HS-5 (cell line): ENCODE data around the gene ATP2A3.
"Not testable (repeated sequence)": the region's sequence is repeated elsewhere in the genome, so short reads cannot be mapped to it uniquely, and the experiment has no call there.

Experiments
- DNase-seq: peaks from one replicate; pipeline ENCODE4 v3.0.0-alpha.2; 2012; ENCODE audit warnings: low read depth

Gene ATP2A3

GRCh38 chr17:3991699-3992098 lies 27.5 kb upstream of the ATP2A3 start:
- not testable (repeated sequence) for DNase-seq

DNA sequence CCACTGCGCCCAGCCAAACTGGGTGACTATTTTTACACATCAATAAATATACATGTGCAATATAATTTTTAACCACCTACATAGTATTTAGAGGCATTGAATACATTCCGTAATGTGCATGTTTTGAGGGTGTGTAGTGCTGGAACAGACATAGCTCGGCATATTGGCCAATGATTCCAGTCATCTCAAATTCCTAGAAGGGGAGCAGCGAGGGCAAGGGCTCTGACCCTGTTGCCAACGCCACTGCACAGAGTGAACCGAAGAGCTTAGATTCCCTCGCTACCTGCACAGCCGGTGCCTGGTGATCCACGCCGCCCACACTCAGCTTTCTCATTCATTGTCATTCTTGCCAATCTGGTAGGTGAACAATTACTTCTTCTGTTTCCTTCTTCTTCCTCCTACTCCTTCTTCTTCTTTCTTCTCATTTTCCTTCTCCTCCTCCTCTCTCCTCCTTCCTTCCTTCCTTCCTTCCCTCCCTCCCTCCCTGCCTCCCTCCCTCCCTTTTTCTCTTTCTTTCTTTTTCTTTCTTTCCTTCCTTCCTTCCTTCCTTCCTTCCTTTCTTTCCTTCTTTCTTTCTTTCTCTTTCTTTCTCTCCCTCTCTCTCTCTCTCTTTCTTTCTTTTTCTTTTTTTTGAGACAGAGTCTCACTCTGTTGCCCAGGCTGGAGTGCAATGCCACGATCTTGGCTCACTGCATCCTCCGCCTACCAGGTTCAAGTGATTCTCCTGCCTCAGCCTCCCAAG lies 26.3 kb upstream of the ATP2A3 start:
- DNase-seq: no peak

- no peak for DNase-seq
These were observed 25.0 kb upstream of the ATP2A3 start for GRCh38 chr17:3989041-3989886.

DNA sequence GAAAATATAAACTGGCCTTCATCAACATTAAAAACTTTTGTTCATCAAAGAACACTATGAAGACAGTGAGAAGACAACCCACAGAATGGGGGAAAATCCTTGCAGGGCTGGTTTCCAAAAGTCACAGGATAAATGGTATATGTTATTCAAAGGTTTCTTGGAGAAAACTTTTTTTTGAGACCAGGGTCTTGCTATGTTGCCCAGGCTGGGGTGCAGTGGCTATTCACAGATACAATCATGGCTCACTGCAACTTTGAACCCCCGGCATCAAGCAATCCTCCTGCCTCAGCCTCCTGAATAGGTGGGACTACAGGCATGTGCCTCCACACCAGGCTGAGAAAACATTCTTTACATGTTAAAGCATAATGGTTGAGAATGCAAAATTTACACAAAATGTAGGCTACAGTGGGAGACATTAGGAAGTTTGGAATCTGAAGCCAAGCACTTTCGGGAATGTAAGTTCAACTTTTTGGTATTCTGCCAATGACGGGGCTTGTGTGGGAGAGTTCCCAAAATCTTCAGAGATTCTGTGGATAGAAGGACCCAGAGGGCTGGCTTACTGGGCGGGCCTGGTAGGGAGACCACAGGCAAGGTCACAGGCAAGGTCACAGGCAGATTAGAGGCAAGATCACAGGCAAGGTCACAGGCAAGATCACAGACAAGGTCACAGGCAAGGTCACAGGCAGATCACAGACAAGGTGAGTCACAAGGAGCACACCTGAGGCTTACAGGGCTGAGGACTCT lies 24.2 kb upstream of the ATP2A3 start:
- DNase-seq: no peak

GRCh38 chr17:3986939-3987335 lies 22.7 kb upstream of the ATP2A3 start:
- no peak for DNase-seq

GRCh38 chr17:3986270-3986938 lies 22.2 kb upstream of the ATP2A3 start:
- no peak for DNase-seq

DNA sequence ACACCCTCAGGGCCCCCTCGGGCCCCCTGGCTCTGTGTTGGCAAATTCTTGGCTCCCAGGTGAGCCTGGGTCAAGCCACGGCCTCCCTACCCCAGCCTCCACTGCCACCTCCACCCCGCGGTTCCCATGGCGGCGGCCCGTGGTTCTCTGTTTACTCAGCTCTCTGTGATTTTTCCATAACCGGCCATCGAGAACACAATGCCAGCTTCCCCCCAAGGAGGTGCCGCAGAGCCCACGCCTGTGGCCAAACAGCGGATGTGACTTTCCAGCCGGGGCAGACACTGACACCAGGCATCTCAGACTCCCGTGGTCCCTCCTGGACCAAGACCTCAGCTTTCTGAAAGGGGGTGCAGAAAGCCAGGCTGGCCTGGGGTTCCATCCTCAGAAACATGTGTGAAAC lies 21.6 kb upstream of the ATP2A3 start:
- DNase-seq: no peak

- peak; percentile 19 for DNase-seq
These were observed 19.6 kb upstream of the ATP2A3 start for GRCh38 chr17:3983606-3984484.

DNA sequence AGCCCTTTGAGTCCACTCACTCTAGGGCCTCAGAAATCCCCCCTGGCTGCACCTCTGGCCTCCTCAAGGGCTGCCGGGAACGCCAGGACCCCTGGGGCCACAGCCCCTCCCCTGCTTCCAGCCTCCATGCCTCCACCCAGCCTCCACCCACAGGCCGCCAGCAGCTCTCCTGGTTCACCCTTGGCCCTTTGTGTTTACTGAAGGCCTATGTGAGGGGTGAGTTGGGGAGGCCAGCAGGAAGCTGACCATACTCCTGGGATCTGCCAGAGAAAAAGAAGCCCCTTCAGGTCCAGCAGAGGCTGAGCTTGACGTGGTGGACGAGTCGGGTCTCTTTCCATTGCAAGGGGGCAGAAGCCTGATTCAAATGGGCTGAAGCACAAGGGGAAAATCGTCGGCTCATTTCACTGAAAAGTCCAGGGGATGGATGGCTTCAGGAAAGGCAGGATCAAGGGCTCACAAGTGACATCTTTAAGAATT lies 18.3 kb upstream of the ATP2A3 start:
- DNase-seq: no peak

- DNase-seq: no peak
These were observed 17.9 kb upstream of the ATP2A3 start for GRCh38 chr17:3982113-3982512.

DNA sequence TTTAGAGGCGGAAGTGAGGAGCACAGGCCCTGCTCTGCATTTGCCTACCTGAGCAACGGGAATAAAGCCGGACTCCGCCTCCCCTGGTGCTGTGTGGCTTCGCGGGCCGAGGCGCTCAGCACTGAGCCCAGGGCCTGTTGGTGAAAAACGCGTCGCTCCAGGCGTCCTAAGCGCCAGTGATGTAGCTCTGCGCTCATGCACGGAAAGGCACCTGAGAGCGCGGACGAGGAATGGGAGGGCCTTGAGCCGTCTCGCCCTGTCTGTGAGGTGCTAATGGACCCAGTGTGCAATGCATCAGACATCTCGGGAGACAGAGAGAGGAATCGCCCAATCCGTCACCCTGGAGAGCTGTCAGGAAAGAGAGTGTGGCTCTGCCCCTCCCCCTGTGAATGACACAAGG lies 17.2 kb upstream of the ATP2A3 start:
- DNase-seq: no peak

GRCh38 chr17:3980381-3981014 lies 16.3 kb upstream of the ATP2A3 start:
- no peak for DNase-seq

DNA sequence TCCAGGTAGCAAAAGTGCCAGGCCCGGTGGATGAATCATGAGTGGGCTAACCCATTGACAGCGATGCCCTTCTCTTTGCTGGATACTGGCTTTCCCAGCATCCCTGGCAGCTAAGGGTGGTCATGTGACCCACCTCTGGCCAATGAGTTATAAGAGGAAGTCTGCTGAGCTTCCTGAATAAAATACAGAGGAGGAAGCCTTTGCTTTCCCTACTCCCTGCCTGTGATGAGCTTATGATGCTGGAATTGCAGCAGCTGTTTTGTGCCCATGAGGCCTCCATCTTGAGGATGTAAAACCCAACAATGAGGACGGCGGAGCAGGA lies 15.0 kb upstream of the ATP2A3 start:
- no peak for DNase-seq

- DNase-seq: no peak
These were observed 14.4 kb upstream of the ATP2A3 start for GRCh38 chr17:3978421-3979289.

DNA sequence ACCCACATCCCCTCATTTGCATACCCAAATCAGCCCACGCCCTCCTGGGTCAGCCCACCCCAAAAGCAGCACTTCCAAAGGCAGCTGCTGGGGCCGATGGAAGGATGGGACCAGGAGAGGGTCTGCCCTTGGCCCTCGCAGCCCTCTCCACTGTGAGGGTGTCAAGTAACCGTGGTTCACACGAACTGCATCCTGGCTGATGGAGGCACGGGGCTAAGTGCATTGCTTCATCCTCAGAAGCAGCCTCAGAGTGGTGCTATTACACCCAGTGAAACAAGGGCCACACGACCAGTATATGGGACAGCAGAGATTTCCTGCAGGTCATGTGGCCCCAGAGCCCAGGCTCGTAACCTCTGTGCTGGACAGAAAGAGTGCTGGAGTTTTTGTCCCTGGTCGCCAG lies 13.2 kb upstream of the ATP2A3 start:
- DNase-seq: no peak

GRCh38 chr17:3976675-3977171 lies 12.5 kb upstream of the ATP2A3 start:
- DNase-seq: no peak

DNA sequence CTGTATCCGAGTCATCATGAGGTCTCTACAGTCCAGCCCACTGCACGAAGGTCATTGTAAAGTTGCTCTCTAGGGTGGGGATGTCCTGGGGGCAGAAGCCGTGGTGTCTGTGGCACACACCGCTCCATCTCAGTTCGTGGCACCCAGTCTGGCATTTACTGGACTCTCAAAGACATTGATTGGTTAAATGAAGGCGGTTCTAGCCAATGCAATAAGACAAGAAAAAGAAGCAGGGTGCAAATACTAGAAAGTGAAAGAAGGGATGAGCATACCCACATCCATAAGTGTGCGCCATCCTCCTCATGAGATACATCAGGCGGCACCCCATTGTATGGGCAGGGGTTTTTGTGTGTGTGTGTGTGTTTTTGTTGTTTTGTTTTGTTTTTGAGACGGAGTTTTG lies 10.7 kb upstream of the ATP2A3 start:
- no peak for DNase-seq

- DNase-seq: no peak
These were observed 10.0 kb upstream of the ATP2A3 start for GRCh38 chr17:3974138-3974687.

DNA sequence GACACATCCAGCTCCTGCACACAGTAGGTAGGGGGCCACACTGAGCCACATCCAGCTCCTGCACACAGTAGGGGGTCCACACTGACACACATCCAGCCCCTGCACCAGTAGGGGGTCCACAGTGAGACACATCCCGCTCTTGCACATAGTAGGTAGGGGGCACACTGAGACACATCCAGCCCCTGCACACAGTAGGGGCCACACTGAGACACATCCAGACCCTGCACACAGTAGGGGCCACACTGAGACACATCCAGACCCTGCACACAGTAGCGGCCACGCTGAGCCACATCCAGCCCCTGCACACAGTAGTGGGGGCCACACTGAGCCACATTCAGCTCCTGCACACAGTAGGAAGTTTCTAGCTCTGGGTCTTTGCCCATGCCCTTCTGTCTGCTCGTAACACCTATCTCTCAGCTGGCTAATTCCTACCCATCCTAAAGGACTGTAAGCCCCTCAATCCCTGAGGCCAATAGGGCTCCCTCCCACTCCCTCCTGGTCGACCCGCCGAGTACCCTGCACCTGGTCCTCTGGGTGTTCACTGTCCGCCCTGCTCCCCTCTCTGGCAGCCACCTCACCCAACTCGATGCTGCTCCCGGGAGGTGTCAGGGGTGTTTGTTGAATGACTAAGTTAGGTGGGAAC lies 9.4 kb upstream of the ATP2A3 start:
- DNase-seq: no peak
